Stimulated activated CD4-positive, alpha-beta T cell treated with anti-CD3 and anti-CD28 coated beads, TNF-alpha, amount 100 ng/mL, for 4 hours (primary cell): Measurements from ENCODE around the gene TMEM202.
"Not testable (repeated sequence)": the region's sequence is repeated elsewhere in the genome, so short reads cannot be mapped to it uniquely, and the experiment has no call there.

Experiments used
- DNase-seq, 3 experiments: peaks; one replicate each; pipeline ENCODE4 v3.0.0-alpha.2; 2020; ENCODE audit warnings: low read depth in 3 of 3

The TMEM202 gene

GRCh38 chr15:72402726-72403125 lies 4.6 kb downstream of the TMEM202 start:
- no peak for DNase-seq

GRCh38 chr15:72404356-72404755 lies 6.3 kb downstream of the TMEM202 start:
- no peak for DNase-seq

- DNase-seq = no peak
Observed at GRCh38 chr15:72404841-72405240, 6.7 kb downstream of the TMEM202 start.

GRCh38 chr15:72406936-72407335 lies 8.8 kb downstream of the TMEM202 start:
- DNase-seq = no peak

GRCh38 chr15:72411111-72411510 lies 13.0 kb downstream of the TMEM202 start:
- no peak for DNase-seq

- DNase-seq = no peak
Observed at GRCh38 chr15:72411544-72411943, 13.4 kb downstream of the TMEM202 start.

- not testable (repeated sequence) for DNase-seq
Observed at GRCh38 chr15:72413337-72413736, 15.2 kb downstream of the TMEM202 start.

GRCh38 chr15:72415304-72415703 lies 17.2 kb downstream of the TMEM202 start:
- DNase-seq = no peak

GRCh38 chr15:72419768-72420167 lies 21.7 kb downstream of the TMEM202 start:
- DNase-seq = not testable (repeated sequence)

- no peak for DNase-seq
Observed at GRCh38 chr15:72420576-72420975, 22.5 kb downstream of the TMEM202 start.

- no peak for DNase-seq
Observed at GRCh38 chr15:72421484-72421883, 23.4 kb downstream of the TMEM202 start.

GRCh38 chr15:72423256-72423655 lies 25.2 kb downstream of the TMEM202 start:
- DNase-seq = no peak

- no peak for DNase-seq
Observed at GRCh38 chr15:72426753-72427152, 28.6 kb downstream of the TMEM202 start.

- no peak for DNase-seq
Observed at GRCh38 chr15:72437650-72438316, 39.7 kb downstream of the TMEM202 start.

- not testable (repeated sequence) for DNase-seq
Observed at GRCh38 chr15:72442848-72443247, 44.7 kb downstream of the TMEM202 start.

- no peak for DNase-seq
Observed at GRCh38 chr15:72445426-72445825, 47.3 kb downstream of the TMEM202 start.

GRCh38 chr15:72450805-72451204 lies 52.7 kb downstream of the TMEM202 start:
- no peak for DNase-seq

- no peak for DNase-seq
Observed at GRCh38 chr15:72451224-72451623, 53.1 kb downstream of the TMEM202 start.

- no peak for DNase-seq
Observed at GRCh38 chr15:72456684-72457083, 58.6 kb downstream of the TMEM202 start.
